GM10266 (cell line): ENCODE data around the gene OR51B2.
"Not testable (repeated sequence)": the region's sequence is repeated elsewhere in the genome, so short reads cannot be mapped to it uniquely, and the experiment has no call there.

ENCODE experiments used
- DNase-seq: peaks from one replicate; pipeline ENCODE4 v3.0.0; 2012; ENCODE audit errors: extremely low spot score
- TF ChIP-seq, protein P1 (sequence below): IDR thresholded peaks from 2 replicates; pipeline ENCODE4 v1.5.1; 2012; ENCODE audit warnings: mild to moderate bottlenecking, low read depth; ENCODE audit not compliant: control insufficient read depth, insufficient read depth; ENCODE audit errors: missing control alignments

The OR51B2 gene

DNA sequence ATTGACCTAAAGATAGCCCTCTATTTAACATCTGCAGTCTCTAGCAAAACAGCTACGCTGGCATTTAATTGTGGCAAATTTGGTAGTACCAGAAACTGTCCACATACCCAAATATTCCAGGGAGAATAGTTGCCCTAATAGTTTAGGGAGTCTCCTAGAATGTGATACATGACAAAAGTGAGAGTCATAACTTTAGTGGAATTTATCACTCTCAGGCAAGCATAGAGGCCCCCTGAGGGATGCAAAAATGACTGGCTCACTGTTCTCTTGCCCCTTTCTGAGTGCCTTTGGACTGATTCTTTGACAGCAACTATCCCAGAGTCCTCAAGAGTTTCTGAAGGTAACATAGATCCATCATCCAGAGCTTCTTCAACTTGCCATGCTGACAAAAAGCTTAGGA lies 20.1 kb downstream of the OR51B2 start:
- TF ChIP-seq, protein P1, sequence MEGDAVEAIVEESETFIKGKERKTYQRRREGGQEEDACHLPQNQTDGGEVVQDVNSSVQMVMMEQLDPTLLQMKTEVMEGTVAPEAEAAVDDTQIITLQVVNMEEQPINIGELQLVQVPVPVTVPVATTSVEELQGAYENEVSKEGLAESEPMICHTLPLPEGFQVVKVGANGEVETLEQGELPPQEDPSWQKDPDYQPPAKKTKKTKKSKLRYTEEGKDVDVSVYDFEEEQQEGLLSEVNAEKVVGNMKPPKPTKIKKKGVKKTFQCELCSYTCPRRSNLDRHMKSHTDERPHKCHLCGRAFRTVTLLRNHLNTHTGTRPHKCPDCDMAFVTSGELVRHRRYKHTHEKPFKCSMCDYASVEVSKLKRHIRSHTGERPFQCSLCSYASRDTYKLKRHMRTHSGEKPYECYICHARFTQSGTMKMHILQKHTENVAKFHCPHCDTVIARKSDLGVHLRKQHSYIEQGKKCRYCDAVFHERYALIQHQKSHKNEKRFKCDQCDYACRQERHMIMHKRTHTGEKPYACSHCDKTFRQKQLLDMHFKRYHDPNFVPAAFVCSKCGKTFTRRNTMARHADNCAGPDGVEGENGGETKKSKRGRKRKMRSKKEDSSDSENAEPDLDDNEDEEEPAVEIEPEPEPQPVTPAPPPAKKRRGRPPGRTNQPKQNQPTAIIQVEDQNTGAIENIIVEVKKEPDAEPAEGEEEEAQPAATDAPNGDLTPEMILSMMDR: no peak

DNA sequence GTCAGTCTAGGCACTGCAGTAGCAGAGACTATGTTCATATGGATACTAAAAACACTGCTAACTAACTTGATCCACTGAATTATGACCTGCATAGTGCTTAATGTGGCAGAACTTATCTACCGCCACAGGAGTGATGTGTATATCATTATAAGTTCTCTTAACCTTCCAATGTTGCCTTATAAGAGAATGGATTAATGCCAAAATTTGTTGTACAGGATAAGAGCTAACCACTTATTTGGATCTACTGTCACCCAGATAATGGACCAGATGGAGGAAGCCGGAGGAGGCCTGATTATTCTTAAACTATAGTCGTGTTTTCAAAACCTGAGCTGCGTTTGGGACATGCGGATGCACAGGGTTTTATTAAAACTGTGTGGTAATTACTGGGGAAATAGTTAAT lies 20.5 kb downstream of the OR51B2 start:
- no peak for DNase-seq
- TF ChIP-seq, protein P1: no peak

More for the DNA sequence above, 20.1 kb downstream of the OR51B2 start:
- DNase-seq: no peak

DNA sequence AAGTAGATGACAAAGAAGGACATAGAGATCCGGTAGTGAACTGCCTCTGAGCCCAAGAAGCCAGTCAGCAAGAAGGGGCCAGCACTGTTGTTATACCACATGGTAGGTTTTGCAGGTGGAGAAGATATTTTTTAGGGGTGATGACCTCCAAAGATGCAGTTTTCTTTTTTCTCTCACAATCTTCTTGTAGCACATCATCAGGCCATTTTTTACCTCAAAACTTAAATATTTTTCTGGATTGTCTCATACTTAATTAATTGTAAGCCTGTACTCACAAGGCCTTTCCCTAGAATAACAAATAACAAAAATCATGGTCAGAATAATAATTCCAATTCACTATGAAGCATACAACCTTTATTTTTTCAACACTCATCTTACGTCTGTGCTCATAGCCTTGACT lies 22.3 kb downstream of the OR51B2 start, which contains the start of gene OR51B4:
OR51B4 (minus strand) TSS at position 101 of the 400 bp plus-strand sequence; CDS start at position 101, 0 bp downstream.
- DNase-seq: no peak
- TF ChIP-seq, protein P1: no peak

DNA sequence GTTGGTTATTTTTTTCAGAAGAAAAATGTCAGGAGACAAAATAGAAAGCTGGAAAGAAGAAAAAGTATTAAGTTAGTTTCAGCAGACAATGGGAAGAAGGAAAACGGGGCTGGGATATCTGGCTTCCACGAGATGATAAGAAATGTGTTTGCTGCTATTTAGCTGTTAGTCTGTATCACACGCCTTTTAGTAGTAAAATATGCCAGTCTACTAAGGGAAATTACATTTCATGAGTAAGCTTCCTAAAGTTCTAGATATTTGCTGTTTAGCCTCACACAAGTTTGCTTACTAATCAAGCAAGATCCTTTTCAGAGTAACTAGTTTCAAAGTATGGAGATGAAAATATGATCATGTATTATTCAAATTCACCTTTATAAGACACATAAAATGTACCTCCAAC lies 23.8 kb downstream of the OR51B2 start:
- no peak for DNase-seq
- TF ChIP-seq, protein P1: no peak

DNA sequence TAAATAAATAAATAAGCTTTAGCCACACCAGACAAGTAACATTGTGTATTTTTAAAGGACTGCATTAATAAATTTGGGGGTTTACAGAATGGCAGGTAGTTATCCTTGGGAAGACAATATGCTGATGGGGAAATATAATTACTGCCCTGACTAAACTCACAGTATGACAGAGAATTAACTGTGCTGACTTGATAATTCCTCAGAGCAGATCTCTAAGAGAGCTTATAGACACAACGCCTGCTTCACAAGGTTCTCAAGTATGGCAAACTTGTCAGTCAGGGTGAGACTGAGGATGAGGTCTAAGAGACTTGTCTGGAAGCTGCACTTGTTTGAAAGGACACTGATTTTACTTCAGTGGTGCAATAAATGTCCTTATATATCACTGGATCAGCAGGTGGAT lies 25.6 kb downstream of the OR51B2 start:
- DNase-seq: no peak
- TF ChIP-seq, protein P1: no peak

DNA sequence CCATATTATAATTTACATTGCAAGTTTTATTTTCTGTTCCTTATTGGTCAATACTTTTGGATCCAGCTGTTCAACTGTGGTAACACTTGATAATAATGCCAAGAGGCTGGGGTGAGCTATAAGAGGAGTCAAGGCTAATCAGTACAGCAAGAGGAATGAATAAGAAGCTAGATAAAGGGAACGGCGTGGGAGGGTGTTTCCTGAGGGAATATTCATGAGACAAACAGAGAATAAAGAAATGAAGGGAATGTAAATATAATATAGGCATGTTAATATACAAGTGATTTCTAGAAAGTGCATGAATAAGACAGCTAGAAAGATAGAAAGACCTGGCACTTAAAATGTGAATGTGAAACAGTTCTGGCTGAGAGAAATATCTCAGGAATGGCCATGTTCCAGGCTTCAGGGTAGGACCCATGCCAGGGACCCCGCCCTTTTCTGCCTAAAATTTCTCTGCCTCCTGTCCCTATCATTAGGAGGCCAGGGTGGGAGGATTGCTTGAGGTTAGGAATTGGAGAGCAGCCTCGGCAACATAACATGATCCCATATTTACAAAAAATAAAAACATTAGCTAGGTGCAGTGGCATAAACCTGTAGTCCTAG lies 26.3 kb downstream of the OR51B2 start:
- TF ChIP-seq, protein P1: no peak
- DNase-seq: no peak

DNA sequence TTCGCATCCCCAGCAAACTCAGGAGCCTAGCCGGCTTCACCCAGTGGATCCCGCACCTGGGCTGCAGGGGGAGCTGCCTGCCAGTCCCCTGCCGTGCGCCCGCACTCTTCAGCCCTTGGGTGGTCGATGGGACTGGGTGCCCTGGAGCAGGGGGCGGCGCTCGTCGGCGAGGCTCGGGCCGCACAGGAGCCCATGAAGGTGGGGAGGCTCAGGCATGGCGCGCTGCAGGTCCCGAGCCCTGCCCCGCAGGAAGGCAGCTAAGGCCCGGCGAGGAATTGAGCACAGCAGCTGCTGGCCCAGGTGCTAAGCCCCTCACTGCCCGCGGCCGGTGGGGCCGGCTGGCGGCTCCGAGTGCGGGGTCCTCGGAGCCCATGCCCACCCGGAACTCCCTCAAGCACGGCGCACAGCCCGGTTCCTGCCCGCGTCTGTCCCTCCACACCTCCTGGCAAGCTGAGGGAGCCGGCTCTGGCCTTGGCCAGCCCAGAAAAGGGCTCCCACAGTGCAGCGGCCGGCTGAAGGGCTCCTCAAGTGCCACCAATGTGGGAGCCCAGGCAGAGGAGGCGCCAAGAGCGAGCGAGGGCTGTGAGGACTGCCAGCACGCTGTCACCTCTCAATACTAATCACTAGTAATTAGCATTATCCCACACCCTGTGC lies 29.6 kb downstream of the OR51B2 start:
- DNase-seq: not testable (repeated sequence)
